Measurements from ENCODE around the gene MKKS.
A peak's percentile ranks its signal among the peaks of the same experiment; 100 is the strongest.

Gene MKKS

DNA sequence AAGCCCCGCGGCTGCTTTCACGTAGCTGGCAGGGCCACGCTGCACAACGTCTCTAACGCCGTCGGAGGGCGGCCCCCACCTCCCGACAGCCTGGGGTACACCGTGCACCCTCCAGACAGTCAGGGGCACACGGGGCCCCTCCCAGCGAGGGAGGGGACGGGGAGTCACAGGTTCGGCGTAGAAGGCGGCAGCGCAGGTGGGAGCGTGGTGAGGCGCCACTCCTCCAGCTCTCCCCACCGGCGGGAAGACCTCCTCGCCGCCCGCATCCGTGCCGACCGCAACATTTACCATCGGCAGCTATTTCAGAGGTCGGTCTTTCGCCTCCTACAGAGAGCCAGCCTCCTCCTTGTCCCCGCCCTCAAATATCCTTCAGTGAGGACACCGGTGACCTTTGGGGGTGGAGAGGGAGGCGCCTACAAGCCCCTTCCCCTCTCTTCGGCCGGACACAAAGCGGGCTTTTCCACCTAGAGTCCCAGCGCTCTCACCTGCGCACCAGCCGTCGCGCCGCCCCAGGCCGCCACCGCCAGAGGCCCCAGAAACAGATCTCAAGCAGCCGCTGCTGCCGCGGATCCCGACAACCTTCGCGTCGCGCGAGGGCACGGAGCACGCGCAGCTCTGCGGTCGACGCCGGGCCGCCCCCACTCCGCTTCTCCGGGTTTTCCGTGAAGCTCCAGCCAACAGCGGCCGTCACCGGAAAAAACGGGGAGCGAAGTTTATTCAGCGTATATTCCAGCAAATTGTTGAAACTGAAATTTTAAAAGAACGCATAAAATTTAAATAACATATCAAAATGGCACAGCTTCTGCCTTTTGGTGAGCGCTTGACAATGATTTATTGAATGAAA, at the start of gene MKKS:
TSS of gene MKKS (minus strand) at position 600 of the 844 bp plus-strand sequence. CDS start 20,708 bp downstream, outside the sequence.
- peak; percentile 93 for DNase-seq

DNA sequence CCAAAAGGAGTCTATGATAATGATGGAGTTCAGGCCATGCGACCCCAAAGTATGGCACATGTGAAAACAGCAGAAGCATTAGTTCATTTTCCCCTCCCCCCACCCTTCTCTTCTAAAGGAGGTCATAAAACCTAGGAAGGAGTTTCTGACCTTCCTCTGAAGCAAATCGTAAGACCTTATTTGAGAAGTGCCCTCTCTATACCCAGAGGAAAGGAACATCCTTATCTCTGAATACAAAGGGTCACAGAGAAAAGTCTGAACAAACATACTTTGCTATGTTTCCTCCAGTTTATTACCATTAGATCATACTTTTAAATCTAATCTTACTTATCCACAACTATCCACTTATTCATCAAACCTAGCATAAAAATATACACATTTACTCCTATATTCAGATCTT, 49.7 kb upstream of the MKKS start:
- no peak for DNase-seq

DNA sequence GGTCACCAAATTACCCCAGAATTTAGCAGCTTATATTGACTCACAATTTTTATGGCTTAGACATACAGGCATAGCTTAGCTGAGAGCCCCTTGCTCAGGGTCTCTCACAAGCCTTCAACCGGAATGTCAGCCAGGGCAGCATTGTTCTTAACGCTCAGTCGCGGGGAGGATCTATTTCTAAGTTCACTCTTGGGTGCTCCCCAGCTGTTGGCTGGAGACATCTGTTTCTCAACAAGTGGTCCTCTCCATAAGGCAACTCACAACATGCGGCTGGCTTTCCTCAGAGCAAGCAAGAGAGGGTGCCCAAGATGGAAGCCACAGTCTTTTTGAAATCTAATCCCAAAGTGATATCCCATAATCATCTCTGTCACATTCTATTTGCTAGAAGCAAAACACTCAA, 47.7 kb upstream of the MKKS start:
- DNase-seq: no peak

DNA sequence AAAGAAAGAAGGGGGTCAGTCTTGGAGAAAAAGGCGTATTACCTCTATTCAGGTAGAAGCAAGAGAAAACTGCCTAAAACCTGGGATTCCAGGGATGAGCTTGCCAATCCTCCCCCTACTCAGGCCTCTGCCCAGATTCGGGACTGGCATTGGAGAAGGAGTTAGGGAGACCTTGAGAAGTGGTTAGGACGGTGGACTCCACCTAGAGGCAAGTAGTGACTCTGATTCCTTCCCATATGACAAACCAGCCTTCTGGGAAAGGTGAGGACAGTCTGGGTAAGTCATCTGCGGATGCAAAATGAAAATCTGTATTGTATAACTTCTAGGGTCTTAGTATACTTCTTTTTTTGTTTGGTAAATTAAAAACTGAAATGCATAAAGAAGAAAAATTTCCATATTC, 44.9 kb upstream of the MKKS start:
- no peak for DNase-seq

DNA sequence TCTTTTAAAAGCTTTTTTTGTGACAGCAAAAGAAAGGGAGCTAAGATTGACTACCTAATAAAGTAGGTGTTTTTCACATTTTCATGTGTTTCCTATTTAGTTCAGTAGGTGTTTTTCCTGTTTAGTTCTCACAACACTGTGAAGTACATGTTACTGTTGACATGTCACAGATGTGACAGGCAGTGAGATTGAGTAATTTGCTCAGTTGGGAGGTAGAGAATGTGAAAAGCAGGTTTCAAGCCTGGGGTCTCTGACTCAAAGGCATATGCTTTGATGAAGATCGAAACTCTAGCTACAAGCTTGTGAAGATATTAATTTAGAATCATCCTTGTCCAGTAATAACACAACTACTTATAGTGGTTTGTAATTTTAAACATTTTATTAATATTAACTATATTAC, 44.2 kb upstream of the MKKS start:
- DNase-seq: no peak

DNA sequence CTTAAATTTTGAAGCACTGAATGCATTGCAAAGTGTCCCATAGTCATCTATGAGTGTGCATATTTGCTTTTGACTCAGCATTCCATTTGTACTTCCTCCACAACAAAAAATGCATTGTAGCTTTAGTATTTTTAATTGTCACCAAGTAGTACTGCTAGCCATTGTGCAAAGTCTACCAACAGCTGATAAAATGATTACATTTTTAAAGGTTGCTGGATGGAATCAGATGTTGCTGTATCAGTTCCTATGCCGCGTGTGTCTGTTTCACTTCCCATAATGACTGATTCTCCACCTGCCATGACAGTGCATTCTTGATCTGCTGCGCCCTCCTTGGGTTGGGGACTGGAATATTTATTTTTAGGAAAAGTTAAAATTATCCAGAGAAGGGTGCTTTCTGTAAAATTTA, 42.3 kb upstream of the MKKS start:
- peak; percentile 31 for DNase-seq

DNA sequence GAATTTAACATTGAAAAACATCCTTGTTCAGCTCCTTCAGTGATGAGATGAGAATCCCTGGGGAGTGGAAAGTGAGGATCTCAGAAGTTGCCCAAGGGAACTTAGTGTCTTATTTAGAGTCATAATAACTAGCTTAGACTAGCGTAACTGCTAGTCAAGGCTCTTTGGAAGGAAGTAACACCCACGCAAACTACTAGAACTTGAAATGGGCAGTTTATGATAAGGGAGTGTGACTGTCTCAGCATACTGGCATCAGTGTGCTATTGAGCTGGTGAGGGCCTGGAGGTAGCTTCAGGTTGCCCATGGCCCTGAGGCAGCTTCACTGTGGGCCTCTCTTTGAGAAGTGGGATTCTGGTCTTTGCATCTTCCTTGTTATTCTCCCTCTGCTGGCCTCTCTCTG, 41.2 kb upstream of the MKKS start:
- DNase-seq: no peak

DNA sequence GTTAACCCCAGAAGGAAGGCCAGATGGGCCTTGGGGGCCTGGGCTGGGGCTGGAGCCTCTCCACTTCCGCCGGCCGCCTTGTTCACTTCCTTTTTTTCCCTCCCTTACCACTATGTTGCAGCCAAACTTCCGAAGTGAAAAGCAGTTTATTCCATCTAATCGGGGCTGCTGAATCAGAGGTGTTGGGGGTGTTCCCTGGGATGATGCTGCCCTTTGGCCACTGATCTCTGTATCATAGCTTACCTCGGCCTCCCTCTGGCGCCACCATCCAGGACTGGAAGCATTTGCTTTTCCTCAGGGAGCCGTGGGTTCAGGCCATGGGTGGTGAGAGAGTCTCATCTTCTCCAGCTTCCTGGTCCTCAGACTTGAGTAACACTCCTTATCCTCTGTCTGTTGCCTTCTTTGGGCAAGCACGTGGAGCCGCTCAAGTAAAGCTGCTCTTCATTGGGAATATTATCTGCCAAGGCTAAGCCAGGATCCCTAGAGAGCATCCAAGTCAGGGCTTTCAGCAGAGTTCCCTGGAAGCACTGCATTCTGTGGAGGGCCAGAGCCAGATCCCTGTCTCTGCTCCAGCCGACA, 40.7 kb upstream of the MKKS start:
- DNase-seq: no peak

DNA sequence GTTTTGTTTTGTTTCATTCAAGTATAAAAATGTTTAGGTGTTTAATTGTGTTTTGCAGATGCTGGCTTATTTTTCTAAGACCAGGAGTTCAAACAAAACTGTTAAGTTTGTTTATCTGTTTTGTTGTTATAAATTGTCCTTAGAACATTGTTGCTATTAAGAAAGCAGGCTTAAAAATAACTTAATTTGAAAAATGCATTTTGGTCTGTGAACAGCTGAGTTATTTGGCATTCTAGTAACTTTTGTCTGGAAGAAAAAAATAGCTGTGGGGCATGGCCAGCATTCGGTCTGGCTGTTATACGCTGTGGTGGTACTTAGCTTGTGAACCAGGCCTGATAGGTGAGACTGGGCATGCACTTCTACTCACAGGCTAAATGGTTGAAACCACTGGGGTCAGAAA, 38.8 kb upstream of the MKKS start:
- no peak for DNase-seq

DNA sequence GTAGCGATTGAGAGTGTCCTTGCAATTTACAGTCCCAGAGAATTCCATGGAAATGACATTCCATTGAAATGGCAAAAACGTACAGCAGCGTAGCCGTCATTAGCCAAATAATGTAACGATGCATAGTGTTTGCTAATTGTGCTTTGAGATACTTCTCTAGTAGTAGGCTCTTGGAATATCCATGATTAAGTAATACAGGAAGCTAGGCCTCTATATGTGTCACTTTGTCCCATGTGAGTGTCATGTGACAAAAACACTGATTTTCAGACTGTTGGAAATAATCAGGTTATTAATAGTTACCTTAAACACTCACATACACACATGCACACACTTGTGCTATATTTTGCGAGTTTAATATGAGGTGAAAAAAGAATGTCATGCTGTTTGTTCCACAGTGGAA, 36.3 kb upstream of the MKKS start:
- DNase-seq: no peak

DNA sequence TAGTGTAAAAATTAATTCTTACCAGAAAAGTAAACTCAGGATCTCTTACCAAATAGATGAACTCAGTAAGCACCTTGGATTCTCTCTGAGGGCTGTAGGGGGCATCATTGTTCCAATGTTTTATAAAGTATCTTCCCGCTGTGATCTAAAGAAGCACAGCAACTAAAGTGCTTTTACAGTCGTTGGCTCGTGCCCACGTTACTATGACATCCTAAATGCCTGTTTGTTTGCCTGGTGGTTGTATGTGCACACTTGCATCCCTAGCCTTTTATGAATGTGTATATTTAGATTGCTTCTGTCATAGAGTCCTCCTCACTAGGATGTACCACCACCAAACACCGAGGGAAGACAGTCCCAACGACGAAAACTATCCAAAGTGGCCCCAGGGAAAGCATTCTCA, 35.6 kb upstream of the MKKS start:
- peak; percentile 79 for DNase-seq

DNA sequence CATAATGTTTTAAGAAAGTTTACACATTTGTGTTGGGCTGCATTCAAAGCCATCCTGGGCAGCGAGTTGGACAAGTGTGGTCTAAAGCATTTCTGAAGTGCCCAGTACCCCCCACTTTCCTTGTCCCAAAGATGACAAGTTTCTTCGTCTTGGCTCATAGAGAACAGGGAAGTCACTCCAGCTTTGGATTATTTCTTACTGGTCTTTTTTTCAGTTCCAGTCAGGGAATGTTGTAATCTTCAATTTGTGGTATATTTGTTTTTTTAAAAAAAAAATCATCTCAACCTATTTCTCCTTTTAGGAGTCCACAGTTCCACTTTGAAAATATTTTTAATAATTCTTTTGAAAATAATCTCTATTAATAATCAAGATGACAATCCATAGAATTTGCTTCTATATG, 35.0 kb upstream of the MKKS start:
- DNase-seq: no peak

DNA sequence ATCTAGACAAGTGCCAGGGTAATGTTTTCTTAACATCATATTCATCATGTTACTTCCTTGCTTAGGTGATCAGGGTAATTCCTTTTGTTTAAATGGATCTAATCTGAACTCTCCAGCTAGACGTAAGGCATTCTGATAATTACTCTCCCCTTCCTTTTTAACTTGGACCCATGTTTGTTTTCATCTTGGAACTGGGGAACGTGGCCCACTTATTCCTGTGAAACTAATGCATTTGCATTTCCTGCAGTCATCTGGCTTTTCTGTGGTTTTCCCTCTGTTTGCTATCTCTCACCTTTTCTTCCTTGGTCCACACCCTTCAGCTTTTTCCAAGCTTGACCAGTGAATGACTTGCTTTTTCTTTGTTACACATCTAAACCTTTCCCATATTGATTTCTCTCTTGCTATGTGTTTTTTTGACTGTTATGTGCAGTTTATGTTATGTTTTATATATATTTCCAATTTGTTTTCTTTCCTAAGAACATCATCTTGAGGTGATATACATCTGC, 34.4 kb upstream of the MKKS start:
- DNase-seq: no peak

DNA sequence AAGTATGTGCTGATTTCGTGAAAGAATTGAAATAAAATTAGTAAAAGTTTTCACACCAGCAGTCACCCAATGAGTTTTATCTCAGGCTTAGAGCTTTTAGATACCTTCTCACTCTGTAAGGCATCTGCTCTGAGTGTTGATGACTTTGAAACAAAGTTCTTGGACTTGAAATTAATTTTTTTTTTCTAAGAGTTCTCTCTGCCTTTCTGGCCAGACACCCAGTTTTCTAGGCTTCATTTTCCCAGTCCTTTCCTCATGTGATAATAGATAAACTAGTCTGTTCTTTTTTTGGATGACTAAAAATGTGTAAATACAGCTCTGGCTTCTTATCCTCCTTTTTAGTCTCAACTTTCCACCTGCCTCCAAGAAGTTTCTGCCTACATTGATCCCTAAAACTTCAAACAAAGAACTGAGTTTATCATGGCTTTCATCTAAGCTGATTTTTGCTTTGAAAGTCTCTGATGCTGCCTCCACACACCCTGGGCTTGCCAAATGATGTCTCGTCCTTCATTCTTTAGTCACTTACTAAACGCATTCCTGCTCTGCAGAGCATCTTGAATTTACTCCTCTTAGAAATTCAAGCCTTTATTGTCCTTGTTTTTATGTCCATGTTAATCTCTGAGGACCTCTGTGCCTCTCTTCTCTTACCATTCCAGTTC, 33.8 kb upstream of the MKKS start:
- DNase-seq: no peak

DNA sequence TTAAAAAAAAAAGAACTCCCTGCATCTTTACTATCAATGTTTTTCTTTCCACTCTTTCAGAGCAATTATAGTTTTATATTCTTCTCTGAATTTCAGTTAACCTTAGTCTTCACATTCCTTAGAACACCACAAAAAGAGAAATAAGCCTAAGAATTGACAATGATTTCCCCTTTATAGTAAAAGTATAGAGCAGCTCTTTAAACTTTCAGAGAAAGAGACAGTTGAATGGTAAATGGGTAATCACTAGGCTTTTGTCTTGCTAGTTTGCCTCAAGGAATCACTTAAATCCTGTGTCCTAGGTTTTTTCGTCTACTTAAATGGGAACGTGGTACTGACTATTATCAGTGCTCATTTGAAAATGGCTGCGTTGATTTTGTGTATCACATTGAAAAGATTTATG, 32.8 kb upstream of the MKKS start:
- DNase-seq: no peak

DNA sequence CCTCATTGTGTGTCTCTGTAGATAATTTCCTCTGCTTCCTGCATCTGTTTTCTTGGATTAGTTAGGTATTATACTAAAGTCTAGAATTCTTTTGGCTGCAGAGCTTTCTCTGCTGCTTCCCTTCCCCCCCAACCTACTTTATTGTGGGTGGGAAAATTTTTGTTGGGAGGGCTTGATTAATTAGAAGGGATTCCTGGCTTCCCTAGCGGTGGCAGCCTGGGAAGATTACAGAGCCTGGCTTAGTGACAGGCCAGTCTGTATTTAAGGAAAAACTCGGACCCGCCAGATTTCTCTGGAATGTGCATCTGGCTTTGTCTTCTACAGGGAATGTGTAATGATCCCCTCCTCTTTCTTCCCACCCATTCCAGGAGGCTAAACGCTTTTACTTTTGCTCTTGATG, 32.3 kb upstream of the MKKS start:
- no peak for DNase-seq

DNA sequence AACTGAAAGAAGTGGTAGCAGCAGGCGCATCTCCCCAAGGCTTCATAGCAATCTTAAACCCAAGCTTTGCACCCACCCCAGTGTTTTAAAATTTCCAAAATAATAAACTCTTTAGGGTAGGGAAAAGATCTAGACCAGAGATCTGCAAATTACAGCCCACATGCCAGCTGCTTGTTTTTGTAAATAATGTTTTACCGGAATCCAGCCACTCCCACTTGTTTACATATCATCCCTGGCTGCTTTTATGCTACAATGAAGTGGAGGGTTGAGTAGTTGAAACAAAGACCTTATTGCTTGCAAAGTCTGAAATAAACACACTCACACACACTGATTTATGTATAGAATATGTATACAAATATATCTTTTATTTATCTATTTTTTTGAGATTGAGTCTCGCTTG, 31.1 kb upstream of the MKKS start:
- DNase-seq: no peak

DNA sequence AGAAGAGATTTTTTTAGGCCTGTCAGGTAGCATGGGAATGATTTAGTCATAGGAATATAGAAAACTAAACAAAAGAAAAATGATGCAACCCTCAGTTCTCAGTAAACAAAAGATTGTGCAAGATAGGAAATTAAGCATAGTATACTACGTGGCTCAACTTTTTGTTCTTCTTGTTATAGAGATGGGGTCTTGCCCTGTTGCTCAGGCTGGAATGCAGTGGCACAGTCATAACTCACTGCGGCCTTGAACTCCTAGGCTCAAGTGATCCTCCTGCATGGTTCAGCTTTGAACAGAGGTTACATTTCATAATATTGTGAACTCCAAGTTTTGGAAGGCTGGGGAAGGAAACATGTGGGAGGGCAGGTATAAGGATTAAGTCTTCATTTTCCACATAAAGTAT, 29.6 kb upstream of the MKKS start:
- DNase-seq: peak; percentile 67

DNA sequence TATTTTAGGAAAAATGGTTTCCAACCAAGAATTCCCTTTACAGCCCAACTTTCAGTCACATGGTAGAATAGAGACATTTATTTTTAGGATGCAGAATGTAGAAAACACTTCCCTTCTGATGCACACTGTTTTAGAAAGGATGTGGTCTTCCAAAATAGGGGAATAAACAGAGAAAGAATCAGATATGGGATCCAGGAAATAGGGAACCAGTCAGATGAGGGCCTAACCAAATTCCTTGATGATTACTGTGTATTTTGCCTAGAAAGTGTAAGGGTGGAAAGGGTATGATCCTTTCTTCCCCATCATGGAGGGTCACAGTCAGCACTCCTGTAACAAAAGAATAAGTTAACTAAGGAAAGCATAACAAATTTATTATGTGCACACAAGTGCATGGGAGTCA, 28.5 kb upstream of the MKKS start:
- DNase-seq: peak; percentile 29

DNA sequence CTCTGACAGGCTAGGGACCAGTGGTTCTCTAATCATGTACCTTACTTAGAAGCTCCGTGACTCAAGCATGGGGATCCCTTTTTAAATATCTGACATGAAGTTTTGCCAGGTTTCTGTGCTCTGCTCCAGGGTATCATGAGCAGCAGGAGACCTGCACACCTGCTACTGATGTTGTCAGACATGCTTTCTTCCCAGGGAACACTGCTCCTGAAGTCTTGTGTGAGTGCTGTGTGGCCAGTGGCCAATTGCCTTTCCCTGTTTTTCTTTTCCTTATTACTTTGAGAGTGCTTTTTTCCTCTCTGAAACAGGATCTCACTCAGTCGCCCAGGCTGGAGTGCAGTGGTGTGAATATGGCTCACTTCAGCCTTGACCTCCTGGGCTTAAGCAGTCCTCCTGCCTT, 27.5 kb upstream of the MKKS start:
- DNase-seq: no peak

DNA sequence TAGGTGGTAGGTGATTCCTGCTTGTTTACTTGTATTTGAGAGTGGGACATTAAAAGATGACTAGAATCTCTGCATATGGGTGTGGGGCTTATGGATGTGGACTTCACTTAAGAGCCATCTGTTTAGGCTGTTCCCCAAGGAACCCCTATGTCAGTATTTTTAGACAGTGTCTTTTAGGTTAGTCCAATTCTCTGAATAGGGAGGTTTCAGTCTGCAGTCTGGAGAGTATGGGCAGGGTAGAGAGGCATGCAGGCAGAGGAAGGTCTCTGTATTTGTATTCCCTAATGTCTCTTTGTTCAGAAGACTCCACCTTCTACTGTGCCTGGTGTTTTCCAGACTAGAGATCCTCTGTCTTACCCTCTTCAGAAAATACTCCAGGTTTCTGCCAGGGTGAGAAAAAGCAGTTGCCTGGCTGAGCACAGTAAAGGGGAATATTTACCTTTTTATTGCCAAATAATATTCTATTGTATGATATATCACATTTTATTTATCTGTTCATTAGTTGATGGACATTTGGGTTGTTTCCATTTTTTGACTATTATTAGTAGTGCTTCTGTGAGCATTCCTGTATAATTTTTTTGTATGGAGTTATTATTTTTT, 20.2 kb upstream of the MKKS start:
- DNase-seq: no peak

DNA sequence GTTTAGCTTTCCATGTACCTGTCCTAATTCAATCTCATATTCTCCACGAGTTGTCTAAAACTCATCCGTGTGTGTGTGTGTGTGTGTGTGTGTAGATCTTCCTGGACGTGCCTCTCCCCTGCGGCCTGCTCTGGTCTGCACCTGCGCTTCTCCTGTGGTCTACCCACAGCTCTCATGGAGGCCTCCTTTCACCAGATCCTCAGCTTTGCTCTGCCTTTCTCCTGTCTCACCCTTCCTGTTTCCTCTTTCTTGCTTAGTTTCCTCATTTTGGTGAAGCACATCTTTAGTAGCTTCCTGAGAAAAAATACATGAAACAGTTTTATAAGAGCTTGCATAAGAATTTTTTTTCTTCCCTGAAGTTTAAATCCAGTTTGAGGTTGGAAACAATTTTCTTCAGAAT, 19.2 kb upstream of the MKKS start:
- DNase-seq: no peak

DNA sequence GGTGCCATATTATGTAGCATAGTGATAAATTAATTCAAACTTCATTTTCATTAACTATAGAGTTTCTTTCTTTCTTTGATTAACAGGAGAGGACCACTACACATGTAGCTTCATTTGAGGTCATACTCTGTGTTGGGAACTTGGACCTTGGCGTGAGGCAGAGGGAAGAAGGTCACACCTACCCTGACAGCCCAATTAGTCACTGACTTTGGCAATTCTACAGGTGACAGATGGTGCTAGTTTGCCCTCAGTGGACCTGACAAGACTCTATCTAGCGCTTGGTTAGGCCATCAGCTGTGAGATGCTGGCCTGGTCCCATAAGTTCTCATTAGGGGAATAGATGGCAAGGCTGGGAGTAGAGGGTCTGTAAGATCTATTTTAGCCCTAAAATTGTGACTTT, 15.2 kb upstream of the MKKS start:
- no peak for DNase-seq

Data from HCEC 1CT (cell line).